OCI-LY3 (cell line): ENCODE results near the gene NCKAP5.

Source experiments
- CTCF ChIP-seq: fragments of 200-600, 300-600 bp; sonication (generic); IDR thresholded peaks from 2 replicates; pipeline ENCODE4 v1.5.1; 2014; ENCODE audit warnings: antibody characterized with exemption, low read length, low read depth
- EZH2phosphoT487 ChIP-seq: fragments of 200-600 bp; shearing (Covaris generic); IDR thresholded peaks from 2 replicates; pipeline ENCODE4 v1.6.1; 2018; ENCODE audit warnings: antibody characterized with exemption, mixed run types, low read depth

- TF ChIP-seq CTCF (no peak), EZH2phosphoT487 (no peak)
Measured at GRCh38 chr2:133457861-133458260, 110.4 kb downstream of the NCKAP5 start.
